ENCODE results near the gene CBX2.

- TF ChIP-seq EP300 (IDR thresholded peaks at IDR 0.05) (peak in 1 of 2 donors; percentile 38), POLR2A (IDR thresholded peaks at IDR 0.05) (no peak)
Observed at GRCh38 chr17:79792984-79793923, 15.3 kb downstream of the CBX2 start.
